GM23338 (cell line): ENCODE measurements around the gene PCDHGC4. TPM values are rescaled to one million over a fixed set of nuclear protein-coding genes. Genes with fewer than 3 reads are reported as not detected.

Experiments
- ATAC-seq: fragments of 200-7000 bp; cut with Tn5 transposase; 3 replicates; pipeline ENCODE4 v1.9.1; 2020
- DNase-seq: peaks from one replicate; pipeline ENCODE4 v3.0.0-alpha.2; 2015; ENCODE audit warnings: low spot score
- H2AFZ ChIP-seq: fragments of 200-600 bp; sonication (generic); 2 replicates; pipeline ENCODE4 v1.8.0; 2016; ENCODE audit warnings: antibody characterized with exemption, mild to moderate bottlenecking, moderate library complexity
- H3F3A ChIP-seq: fragments of 200-600 bp; sonication (generic); replicated peaks from 2 replicates; pipeline ENCODE4 v1.8.0; 2017; ENCODE audit warnings: antibody characterized with exemption, mixed run types, low read depth
- H3K27ac ChIP-seq: fragments of 200-600 bp; sonication (generic); 2 replicates; pipeline ENCODE4 v1.6.1; 2016; ENCODE audit warnings: low read depth
- H3K27me3 ChIP-seq: fragments of 200-600 bp; sonication (generic); 2 replicates; pipeline ENCODE4 v1.8.0; 2016; ENCODE audit warnings: mild to moderate bottlenecking, mixed run types, moderate library complexity; ENCODE audit not compliant: insufficient read depth
- H3K36me3 ChIP-seq: fragments of 200-600 bp; sonication (generic); 2 replicates; pipeline ENCODE4 v1.8.0; 2016; ENCODE audit warnings: mild to moderate bottlenecking; ENCODE audit not compliant: insufficient read depth
- H3K4me1 ChIP-seq: fragments of 200-600 bp; sonication (generic); 2 replicates; pipeline ENCODE4 v1.8.0; 2016; ENCODE audit warnings: mild to moderate bottlenecking, moderate library complexity; ENCODE audit not compliant: insufficient read depth
- H3K4me2 ChIP-seq: fragments of 200-600 bp; sonication (generic); 2 replicates; pipeline ENCODE4 v1.7.1; 2017; ENCODE audit warnings: mixed run types
- H3K4me3 ChIP-seq: fragments of 200-600 bp; sonication (generic); 2 replicates; pipeline ENCODE4 v1.6.1; 2016; ENCODE audit warnings: mixed run types
- H3K79me2 ChIP-seq: fragments of 200-600 bp; sonication (generic); replicated peaks from 2 replicates; pipeline ENCODE4 v1.8.0; 2017; ENCODE audit warnings: mild to moderate bottlenecking; ENCODE audit not compliant: insufficient read depth
- H3K9me2 ChIP-seq: fragments of 200-600 bp; sonication (generic); 2 replicates; pipeline ENCODE4 v1.8.0; 2017; ENCODE audit not compliant: insufficient read depth
- H4K20me1 ChIP-seq: fragments of 200-600 bp; sonication (generic); replicated peaks from 2 replicates; pipeline ENCODE4 v1.8.0; 2017; ENCODE audit warnings: mild to moderate bottlenecking; ENCODE audit not compliant: insufficient read depth
- H3K27ac Mint-ChIP-seq: 2 replicates; pipeline ENCODE4 v1.8.0; 2020; ENCODE audit warnings: inconsistent platforms, mild to moderate bottlenecking, moderate library complexity, mixed read lengths
- H3K27me3 Mint-ChIP-seq: 3 replicates; pipeline ENCODE4 v1.8.0; 2022; ENCODE audit warnings: low read depth, mild to moderate bottlenecking, moderate library complexity, mixed read lengths, inconsistent platforms; ENCODE audit not compliant: insufficient read depth, poor library complexity
- H3K36me3 Mint-ChIP-seq: 3 replicates; pipeline ENCODE4 v1.8.0; 2021; ENCODE audit warnings: low read depth, mild to moderate bottlenecking, inconsistent platforms, moderate library complexity, mixed read lengths
- H3K4me1 Mint-ChIP-seq: 3 replicates; pipeline ENCODE4 v1.8.0; 2020; ENCODE audit warnings: mild to moderate bottlenecking, inconsistent platforms, mixed read lengths
- H3K4me3 Mint-ChIP-seq: 3 replicates; pipeline ENCODE4 v1.8.0; 2021; ENCODE audit warnings: moderate library complexity, mild to moderate bottlenecking, inconsistent platforms, mixed read lengths
- H3K9me3 Mint-ChIP-seq: 3 replicates; pipeline ENCODE4 v1.8.0; 2020; ENCODE audit warnings: moderate library complexity, mild to moderate bottlenecking, inconsistent platforms, mixed read lengths
- CREB1 ChIP-seq: fragments of 250-450 bp; sonication (Bioruptor Pico); IDR thresholded peaks from 2 replicates; pipeline ENCODE4 v1.5.0; 2020; ENCODE audit warnings: low read depth, mild to moderate bottlenecking, moderate library complexity
- CTCF ChIP-seq, 2 experiments: fragments of 200-600 bp in 1 of 2; sonication (generic) in 1 of 2; conservative IDR thresholded peaks; 2 replicates each; pipeline versions ENCODE4 v1.5.1 to v1.6.1; 2016 to 2017; ENCODE audit warnings: antibody characterized with exemption in 2 of 2, low read depth in 2 of 2, mild to moderate bottlenecking in 2 of 2, moderate library complexity in 1 of 2
- ETS1 ChIP-seq: IDR thresholded peaks from 2 replicates; pipeline ENCODE4 v1.6.1; 2016; ENCODE audit warnings: antibody characterized with exemption
- EZH2 ChIP-seq: fragments of 200-600 bp; sonication (generic); IDR thresholded peaks from one replicate; pipeline ENCODE4 v1.8.0; 2017; ENCODE audit warnings: antibody characterized with exemption, mild to moderate bottlenecking, low read depth; ENCODE audit not compliant: unreplicated experiment
- EZH2phosphoT487 ChIP-seq: fragments of 200-600 bp; sonication (generic); IDR thresholded peaks from one replicate; pipeline ENCODE4 v1.8.1; 2018; ENCODE audit warnings: antibody characterized with exemption; ENCODE audit not compliant: unreplicated experiment
- JUNB ChIP-seq: IDR thresholded peaks from one replicate; pipeline ENCODE4 v1.6.1; 2016; ENCODE audit warnings: antibody characterized with exemption; ENCODE audit not compliant: unreplicated experiment
- NANOG ChIP-seq: IDR thresholded peaks from 2 replicates; pipeline ENCODE4 v1.6.1; 2016; ENCODE audit warnings: antibody characterized with exemption, borderline replicate concordance
- POLR2AphosphoS5 ChIP-seq: IDR thresholded peaks from 2 replicates; pipeline ENCODE4 v1.6.1; 2016; ENCODE audit warnings: antibody characterized with exemption, low read depth
- REST ChIP-seq: IDR thresholded peaks from one replicate; pipeline ENCODE4 v1.6.1; 2018; ENCODE audit warnings: antibody characterized with exemption; ENCODE audit not compliant: unreplicated experiment
- STAT1 ChIP-seq: IDR thresholded peaks from one replicate; pipeline ENCODE4 v1.6.1; 2016; ENCODE audit warnings: antibody characterized with exemption; ENCODE audit not compliant: unreplicated experiment
- ZNF114 ChIP-seq: fragments of 250-450 bp; sonication (Bioruptor Pico); IDR thresholded peaks from 2 replicates; pipeline ENCODE4 v1.5.0; 2020; ENCODE audit warnings: mild to moderate bottlenecking, moderate library complexity
- ZNF462 ChIP-seq: fragments of 250-450 bp; sonication (Bioruptor Pico); IDR thresholded peaks from 2 replicates; pipeline ENCODE4 v1.5.0; 2020; ENCODE audit warnings: mild to moderate bottlenecking, moderate library complexity
- polyA plus RNA-seq: library from polyadenylated mRNA; unstranded; fragments of >200 nt; fragmentation: Nextera tagmentation; extraction: Ambion mirVana; gene quantifications from 2 replicates; pipeline ENCODE4 v1.2.1, GENCODE V29; 2016
- total RNA-seq: library from RNA; depleted of rRNA; stranded (reverse); fragments of >200 nt; shearing (Covaris generic); gene quantifications from 2 replicates; pipeline ENCODE4 v1.2.3, GENCODE V29; 2014

Gene PCDHGC4
- total and polyA plus RNA-seq, 2 experiments from 2014 or later: 0.31 to 3.0 TPM

- TF ChIP-seq ZNF462 (CRISPR knock-in tag): no peak
- TF ChIP-seq EZH2phosphoT487: no peak
- no peak for TF ChIP-seq STAT1
- no peak for TF ChIP-seq EZH2
- no peak for TF ChIP-seq ETS1
- TF ChIP-seq CREB1 (CRISPR knock-in tag): no peak
- TF ChIP-seq JUNB: no peak
- no peak for TF ChIP-seq ZNF114 (CRISPR knock-in tag)
Measured at GRCh38 chr5:141528291-141528984, 43.6 kb downstream of the PCDHGC4 start (continued).

- Histone ChIP-seq H3K36me3 (peaks cover 26% of the 10 kb centered on the region), H3K27me3 (no peaks in the 10 kb centered on the region), H3K4me3 (no peak overlapping the region), H3F3A (peaks cover 9% of the 10 kb centered on the region; the same call in 1 of the 2 replicates), H3K9me2 (no peaks in the 10 kb centered on the region), H2AFZ (no peak overlapping the region), H3K4me1 (peaks cover 11% of the 10 kb centered on the region), H3K79me2 (no peaks in the 10 kb centered on the region), H3K27ac (no peak overlapping the region), H3K4me2 (no peak overlapping the region), H4K20me1 (no peaks in the 10 kb centered on the region)
- TF ChIP-seq EZH2phosphoT487 (no peak), CREB1 (CRISPR knock-in tag) (no peak), REST (no peak), CTCF (conservative IDR thresholded peaks at IDR 0.05; ENCODE audit: low read depth in 2 of 2) (no peak), NANOG (no peak), JUNB (no peak), POLR2AphosphoS5 (no peak)
- ATAC-seq (no peak), DNase-seq (no peak)
- Mint-ChIP-seq H3K36me3 (peaks cover 47% of the 10 kb centered on the region), H3K27me3 (no peaks in the 10 kb centered on the region), H3K4me3 (no peak overlapping the region), H3K27ac (no peak overlapping the region), H3K9me3 (no peaks in the 10 kb centered on the region), H3K4me1 (peaks cover 20% of the 10 kb centered on the region)
Measured at GRCh38 chr5:141529002-141529401, 44.2 kb downstream of the PCDHGC4 start.
